ENCODE results near the gene SDR39U1. TPM values are rescaled to one million over a fixed set of nuclear protein-coding genes. Genes with fewer than 3 reads are reported as not detected.

The SDR39U1 gene
- total RNA-seq, 1 donor from 2014 or later, result 36.9 TPM

DNA sequence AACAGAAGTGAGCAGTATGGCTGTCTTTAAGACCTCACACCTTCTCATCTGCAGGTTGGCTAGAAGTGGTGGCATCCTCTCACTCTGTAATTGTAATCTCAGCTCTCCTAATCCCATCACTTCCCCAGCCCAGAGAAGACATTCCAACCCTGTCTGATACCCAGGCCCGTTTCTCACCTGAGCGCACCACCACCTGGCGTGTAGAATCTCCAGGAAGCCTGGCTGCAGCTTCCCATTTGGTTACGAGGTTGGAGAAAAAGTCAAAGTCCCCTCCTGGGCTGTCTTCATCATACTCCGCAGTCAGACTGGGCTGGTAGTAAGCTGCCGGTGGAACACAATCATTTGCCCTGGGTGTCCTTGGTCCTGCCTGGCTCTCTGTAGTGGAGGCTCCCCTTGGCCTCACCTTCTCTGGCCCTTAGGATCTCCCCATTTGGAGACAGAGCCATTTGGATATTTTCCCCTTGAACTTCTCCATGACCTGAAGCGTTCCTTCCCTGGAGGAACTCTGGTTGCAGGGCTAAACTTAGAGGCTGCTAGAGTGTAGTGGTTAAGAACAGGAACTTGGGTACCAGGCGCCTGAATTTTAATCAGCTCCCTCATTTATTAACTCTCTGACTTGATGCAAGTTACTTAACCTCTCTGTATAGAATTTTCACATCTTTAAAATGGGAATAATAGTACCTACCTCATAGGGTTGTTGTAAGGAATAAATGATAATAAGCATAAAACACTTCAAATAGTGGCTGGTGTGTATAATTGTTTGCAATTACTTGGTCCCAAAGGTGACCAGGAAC is 1.8 kb downstream of the SDR39U1 start:
- TF ChIP-seq, protein P1, sequence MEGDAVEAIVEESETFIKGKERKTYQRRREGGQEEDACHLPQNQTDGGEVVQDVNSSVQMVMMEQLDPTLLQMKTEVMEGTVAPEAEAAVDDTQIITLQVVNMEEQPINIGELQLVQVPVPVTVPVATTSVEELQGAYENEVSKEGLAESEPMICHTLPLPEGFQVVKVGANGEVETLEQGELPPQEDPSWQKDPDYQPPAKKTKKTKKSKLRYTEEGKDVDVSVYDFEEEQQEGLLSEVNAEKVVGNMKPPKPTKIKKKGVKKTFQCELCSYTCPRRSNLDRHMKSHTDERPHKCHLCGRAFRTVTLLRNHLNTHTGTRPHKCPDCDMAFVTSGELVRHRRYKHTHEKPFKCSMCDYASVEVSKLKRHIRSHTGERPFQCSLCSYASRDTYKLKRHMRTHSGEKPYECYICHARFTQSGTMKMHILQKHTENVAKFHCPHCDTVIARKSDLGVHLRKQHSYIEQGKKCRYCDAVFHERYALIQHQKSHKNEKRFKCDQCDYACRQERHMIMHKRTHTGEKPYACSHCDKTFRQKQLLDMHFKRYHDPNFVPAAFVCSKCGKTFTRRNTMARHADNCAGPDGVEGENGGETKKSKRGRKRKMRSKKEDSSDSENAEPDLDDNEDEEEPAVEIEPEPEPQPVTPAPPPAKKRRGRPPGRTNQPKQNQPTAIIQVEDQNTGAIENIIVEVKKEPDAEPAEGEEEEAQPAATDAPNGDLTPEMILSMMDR (conservative IDR thresholded peaks at IDR 0.05; ENCODE audit: low read depth, low read length), result no peak
- no peak for DNase-seq (ENCODE audit: low read depth)
- H3K4me3 ChIP-seq (ENCODE audit: low read depth, low read length), result no peak overlapping the region

DNA sequence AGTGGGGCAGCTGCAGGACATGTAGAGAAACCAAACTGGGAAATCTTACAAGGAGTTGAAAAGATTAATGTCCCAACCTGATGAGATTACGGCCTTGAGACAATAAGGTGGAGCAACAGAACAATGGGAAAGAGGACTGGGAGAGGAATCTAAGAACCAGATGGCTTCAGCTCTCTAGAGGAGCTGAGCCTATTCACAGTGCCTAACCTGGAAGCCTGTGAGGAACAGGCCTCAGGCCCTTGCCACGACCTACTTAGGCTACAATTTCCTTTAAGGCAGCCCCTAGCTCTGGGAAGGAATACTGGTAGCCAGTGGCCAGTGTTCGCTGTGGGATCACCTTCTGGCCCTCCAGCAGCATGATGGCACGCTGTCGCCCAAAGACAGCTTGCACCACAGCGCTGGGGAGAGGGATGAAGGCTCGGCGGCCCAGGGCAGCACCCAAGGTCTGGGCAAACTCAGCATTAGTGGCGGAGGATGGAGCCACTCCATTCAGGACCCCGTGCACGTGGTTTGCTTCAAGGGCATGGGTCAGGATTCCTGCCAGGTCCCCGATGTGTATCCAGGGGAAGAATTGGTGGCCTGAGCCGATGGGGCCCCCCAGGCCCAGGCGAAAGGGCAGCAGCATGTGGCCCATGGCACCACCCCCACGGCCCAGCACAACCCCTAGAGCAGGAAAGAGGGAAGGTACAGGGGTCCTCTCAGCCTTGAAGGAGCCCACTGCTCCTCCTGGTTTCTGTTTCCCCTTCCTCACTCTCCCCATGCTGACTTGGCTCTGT is 2.6 kb downstream of the SDR39U1 start:
- TF ChIP-seq, protein P1 (conservative IDR thresholded peaks at IDR 0.05; ENCODE audit: low read depth, low read length), result no peak
- DNase-seq (ENCODE audit: low read depth), result no peak
- H3K4me3 ChIP-seq (ENCODE audit: low read depth, low read length), result no peak overlapping the region

DNA sequence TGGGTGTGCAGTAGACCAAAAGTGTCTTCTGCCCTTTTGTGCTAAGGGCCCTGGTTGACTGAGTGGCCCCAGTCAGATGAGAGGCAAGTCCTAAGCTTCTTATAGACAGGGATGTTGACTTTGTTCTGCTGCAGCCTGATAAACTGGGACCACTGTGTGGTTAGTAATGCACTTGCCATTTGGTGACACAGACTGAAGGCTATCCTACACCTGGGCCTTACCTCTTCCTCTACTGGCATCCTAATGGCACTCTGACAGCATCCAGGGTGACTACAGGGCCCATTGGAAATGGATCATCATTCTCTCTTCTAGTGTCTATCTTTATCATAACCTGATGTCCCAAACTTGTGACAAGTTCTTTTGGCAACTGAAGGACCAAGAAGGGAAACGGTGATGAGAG is 3.3 kb downstream of the SDR39U1 start:
- TF ChIP-seq, protein P1 (conservative IDR thresholded peaks at IDR 0.05; ENCODE audit: low read depth, low read length), result no peak
- DNase-seq (ENCODE audit: low read depth), result no peak
- no peak overlapping the region for H3K4me3 ChIP-seq (ENCODE audit: low read depth, low read length)

DNA sequence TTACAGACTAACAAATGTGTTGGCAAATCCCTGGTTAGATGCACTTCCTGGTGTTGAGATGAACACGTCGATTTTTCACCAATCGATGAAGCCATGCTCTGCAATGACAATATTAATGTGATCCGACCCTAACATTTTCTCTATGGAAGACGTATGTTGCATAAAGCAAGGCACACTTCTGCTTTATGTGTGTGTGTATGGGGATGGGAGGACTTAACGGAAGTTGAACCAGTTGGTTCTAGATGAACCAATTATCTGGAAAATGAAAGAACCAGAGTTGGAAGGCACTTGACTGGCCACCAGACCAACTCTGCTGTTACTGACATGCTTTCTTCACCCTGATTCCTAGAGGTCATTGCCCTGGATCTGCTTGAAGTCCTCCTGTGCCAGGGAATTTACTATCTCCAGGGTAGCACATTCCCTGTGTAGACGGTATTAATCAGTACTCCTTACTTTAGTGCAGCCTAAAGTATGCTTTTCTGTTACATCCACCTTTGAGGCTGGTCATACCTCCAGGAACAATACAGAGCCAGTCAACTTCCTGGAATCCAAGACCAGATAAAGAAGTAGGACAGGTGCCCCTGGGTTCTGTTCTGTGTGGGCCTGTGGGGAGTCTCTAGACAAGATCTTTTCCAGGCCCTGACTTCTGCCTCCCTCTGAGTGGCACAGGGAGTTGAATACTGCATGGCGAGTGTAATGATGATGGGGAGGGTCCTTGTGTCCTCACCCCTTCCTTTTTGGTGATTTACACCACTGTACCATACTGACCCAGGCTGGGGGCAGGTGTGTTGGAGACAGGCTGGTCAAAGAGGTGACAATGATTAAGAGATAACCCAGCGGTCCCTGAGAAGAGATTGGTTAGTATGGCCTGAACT is 4.1 kb downstream of the SDR39U1 start:
- no peak for DNase-seq (ENCODE audit: low read depth)
- TF ChIP-seq, protein P1 (conservative IDR thresholded peaks at IDR 0.05; ENCODE audit: low read depth, low read length), result no peak
- H3K4me3 ChIP-seq (ENCODE audit: low read depth, low read length), result no peak overlapping the region

DNA sequence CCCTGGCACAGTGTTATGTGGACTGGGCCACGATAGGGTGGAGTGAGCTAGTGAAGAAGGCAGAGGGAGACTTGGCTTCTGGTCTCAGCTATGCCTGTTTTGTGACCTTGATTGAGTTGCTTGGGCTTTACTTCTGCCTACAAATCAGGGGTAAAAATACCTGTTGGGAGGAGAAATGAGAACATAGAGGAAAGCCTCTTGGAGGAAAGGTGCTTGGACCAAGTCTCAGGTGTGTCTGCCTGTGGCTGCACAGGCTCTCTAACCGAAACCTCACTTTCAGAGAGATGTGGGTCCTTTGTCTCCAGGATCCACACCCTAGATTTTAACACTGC is 4.9 kb downstream of the SDR39U1 start:
- TF ChIP-seq, protein P1 (conservative IDR thresholded peaks at IDR 0.05; ENCODE audit: low read depth, low read length), result no peak
- no peak for DNase-seq (ENCODE audit: low read depth)

DNA sequence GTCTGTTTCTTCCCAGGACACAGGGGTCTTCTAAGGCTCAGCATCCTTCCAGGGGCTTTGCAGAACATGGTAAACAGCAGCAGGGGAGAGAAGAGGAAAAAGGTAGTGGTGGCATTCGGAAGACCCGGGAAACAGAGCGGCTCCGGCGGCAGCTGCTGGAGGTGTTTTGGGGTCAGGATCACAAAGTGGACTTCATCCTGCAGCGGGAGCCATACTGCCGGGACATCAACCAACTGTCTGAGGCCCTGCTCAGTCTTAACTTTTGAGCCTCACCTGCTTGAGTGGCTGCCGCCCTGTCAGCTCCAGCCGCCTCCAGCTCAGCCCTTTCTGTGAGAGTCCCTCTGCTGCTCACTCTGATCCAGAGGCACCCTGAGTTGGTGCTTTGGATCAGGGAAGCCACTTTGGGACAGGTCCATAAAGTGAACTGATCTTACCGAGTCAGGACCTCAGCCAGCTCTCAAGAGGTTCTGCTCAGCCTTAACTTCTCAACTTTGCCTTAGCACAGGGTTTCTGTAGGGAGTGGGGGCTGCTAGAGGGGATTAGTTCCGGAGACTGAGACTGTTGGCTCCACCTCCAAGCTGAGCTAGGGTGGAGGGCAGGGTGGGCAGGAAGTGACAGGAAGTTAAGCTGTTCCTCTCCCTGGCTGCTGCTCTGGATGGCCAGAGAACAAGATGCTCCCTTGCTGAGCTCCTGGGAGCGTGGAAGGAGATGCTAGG is 5.4 kb downstream of the SDR39U1 start:
- TF ChIP-seq, protein P1 (conservative IDR thresholded peaks at IDR 0.05; ENCODE audit: low read depth, low read length), result no peak
- H3K4me3 ChIP-seq (ENCODE audit: low read depth, low read length), result no peak overlapping the region
- no peak for DNase-seq (ENCODE audit: low read depth)

More for the DNA sequence above, 4.9 kb downstream of the SDR39U1 start:
- H3K4me3 ChIP-seq (ENCODE audit: low read depth, low read length), result no peak overlapping the region

Measured in epithelial cell of proximal tubule (primary cell).